BJ (cell line): ENCODE results near the gene KRTAP10-6. TPM values are rescaled to one million over a fixed set of nuclear protein-coding genes. Genes with fewer than 3 reads are reported as not detected.
"Not testable (repeated sequence)": the region's sequence is repeated elsewhere in the genome, so short reads cannot be mapped to it uniquely, and the experiment has no call there.

Source experiments
- CTCF ChIA-PET: fragments of 350-600 bp; formaldehyde crosslinking; extraction: SDS; loops from one replicate; lab custom pipeline; 2021; ENCODE audit warnings: antibody characterized with exemption, inconsistent platforms; lab: Yijun Ruan, JAX
- POLR2A ChIA-PET: fragments of 300-600 bp; sonication (Branson Sonifier 250); formaldehyde crosslinking; extraction: SDS; loops from one replicate; lab custom pipeline; 2021; ENCODE audit warnings: antibody characterized with exemption; lab: Charles Lee
- DNase-seq: peaks from one replicate; pipeline ENCODE4 v3.0.0-alpha.2; 2011; ENCODE audit warnings: low read depth
- H3K27me3 ChIP-seq: 2 replicates; pipeline ENCODE4 v1.6.0; 2011; ENCODE audit warnings: low read length; ENCODE audit not compliant: control insufficient read depth, insufficient read depth
- H3K36me3 ChIP-seq: 2 replicates; pipeline ENCODE4 v1.5.1; 2011; ENCODE audit warnings: low read length; ENCODE audit not compliant: control insufficient read depth, insufficient read depth
- H3K4me3 ChIP-seq: 2 replicates; pipeline ENCODE4 v1.5.1; 2011; ENCODE audit warnings: low read depth, mild to moderate bottlenecking, control low read depth, low read length
- polyA minus RNA-seq: library from RNA; depleted of rRNA, polyadenylated mRNA; stranded (reverse); fragments of >200 nt; gene quantifications from 2 replicates; pipeline ENCODE4 v1.2.3, GENCODE V29; 2011; rRNA and poly(A)+ RNA removed
- polyA plus RNA-seq: library from polyadenylated mRNA; depleted of rRNA; stranded (reverse); fragments of >200 nt; gene quantifications from 2 replicates; pipeline ENCODE4 v1.2.3, GENCODE V29; 2011; rRNA removed
- TF ChIP-seq, protein P1 (sequence below): IDR thresholded peaks from 2 replicates; pipeline ENCODE4 v1.5.1; 2011; ENCODE audit warnings: low read depth, mild to moderate bottlenecking, control low read depth, inconsistent platforms, low read length, moderate library complexity; ENCODE audit not compliant: insufficient read depth

Gene KRTAP10-6
- polyA plus RNA-seq (not detected in 2 replicates), polyA minus RNA-seq (not detected in 2 replicates)

- TF ChIP-seq, protein P1, sequence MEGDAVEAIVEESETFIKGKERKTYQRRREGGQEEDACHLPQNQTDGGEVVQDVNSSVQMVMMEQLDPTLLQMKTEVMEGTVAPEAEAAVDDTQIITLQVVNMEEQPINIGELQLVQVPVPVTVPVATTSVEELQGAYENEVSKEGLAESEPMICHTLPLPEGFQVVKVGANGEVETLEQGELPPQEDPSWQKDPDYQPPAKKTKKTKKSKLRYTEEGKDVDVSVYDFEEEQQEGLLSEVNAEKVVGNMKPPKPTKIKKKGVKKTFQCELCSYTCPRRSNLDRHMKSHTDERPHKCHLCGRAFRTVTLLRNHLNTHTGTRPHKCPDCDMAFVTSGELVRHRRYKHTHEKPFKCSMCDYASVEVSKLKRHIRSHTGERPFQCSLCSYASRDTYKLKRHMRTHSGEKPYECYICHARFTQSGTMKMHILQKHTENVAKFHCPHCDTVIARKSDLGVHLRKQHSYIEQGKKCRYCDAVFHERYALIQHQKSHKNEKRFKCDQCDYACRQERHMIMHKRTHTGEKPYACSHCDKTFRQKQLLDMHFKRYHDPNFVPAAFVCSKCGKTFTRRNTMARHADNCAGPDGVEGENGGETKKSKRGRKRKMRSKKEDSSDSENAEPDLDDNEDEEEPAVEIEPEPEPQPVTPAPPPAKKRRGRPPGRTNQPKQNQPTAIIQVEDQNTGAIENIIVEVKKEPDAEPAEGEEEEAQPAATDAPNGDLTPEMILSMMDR: no peak
- H3K36me3 ChIP-seq: no peaks in the 10 kb centered on the region
- POLR2A ChIA-PET: no interaction called here
- H3K4me3 ChIP-seq: no peak within 1 kb of the TSS
- H3K27me3 ChIP-seq: peaks cover 8% of the 10 kb centered on the region
- CTCF ChIA-PET: no interaction called here
- DNase-seq: no peak
These were observed at the start of gene KRTAP10-6 for GRCh38 chr21:44592446-44593311. Gene KRTAP10-6, minus strand, starts transcription at chr21:44592505. Its CDS starts 21 bp downstream, at chr21:44592484.

- TF ChIP-seq, protein P1: no peak
- CTCF ChIA-PET: no interaction called here
- H3K36me3 ChIP-seq: no peaks in the 10 kb centered on the region
- POLR2A ChIA-PET: no interaction called here
- no peaks in the 10 kb centered on the region for H3K27me3 ChIP-seq
- no peak for DNase-seq
- H3K4me3 ChIP-seq: no peak overlapping the region
These were observed 48.5 kb upstream of the KRTAP10-6 start for GRCh38 chr21:44640761-44641160.

- Histone ChIP-seq H3K4me3 (no peak overlapping the region), H3K27me3 (no peaks in the 10 kb centered on the region), H3K36me3 (no peaks in the 10 kb centered on the region)
- ChIA-PET CTCF (no interaction called here), POLR2A (no interaction called here)
- TF ChIP-seq, protein P1: no peak
- no peak for DNase-seq
These were observed 47.0 kb upstream of the KRTAP10-6 start for GRCh38 chr21:44639331-44639655.

DNA sequence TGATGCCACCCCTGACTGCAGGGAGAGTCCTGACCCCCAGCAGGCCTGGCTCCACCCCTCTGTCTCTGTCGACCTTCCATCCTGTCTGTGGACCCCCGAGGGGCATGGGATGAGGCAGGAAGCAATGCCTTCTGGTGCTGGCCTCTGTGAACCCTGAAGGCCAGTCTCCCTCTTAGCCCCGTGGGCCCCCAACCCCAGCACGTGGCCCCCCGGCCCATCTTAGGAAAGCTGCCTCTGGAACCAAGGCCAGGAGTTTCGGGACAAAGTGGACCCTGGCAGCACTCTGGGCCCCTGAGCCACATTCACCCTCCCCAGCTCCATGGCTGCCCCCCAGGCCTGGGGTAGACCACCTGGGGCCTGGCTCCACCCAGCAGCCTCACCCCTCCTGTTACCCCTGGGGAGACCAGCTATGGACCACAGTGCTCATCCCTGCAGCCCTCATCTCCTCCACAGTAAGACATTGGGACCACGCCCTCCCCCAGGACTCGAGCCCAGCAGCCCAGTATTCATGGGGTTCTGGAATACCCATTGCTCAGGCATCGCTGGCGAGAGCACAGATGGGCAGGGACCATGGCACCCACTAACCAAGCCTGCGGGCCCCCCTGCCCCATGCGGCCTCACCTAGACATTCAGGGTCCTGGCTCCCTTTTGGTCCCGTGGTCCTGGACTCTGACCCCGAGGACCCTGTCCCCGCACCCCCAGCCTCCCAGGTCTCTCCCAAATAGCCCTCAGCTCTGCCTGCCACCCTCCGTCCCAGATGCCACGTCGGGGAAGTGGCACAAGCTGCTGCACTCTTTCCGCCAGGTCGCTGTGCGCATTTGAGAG is 46.4 kb upstream of the KRTAP10-6 start:
- POLR2A ChIA-PET, H3K4me3 ChIP-seq, H3K36me3 ChIP-seq, H3K27me3 ChIP-seq, CTCF ChIA-PET, DNase-seq: not testable (repeated sequence)

GRCh38 chr21:44637851-44638348 is 45.6 kb upstream of the KRTAP10-6 start:
- DNase-seq, CTCF ChIA-PET, H3K27me3 ChIP-seq, H3K4me3 ChIP-seq, POLR2A ChIA-PET, H3K36me3 ChIP-seq: not testable (repeated sequence)
